ENCODE results near the gene TRMT10A. TPM values are rescaled to one million over a fixed set of nuclear protein-coding genes. Genes with fewer than 3 reads are reported as not detected.

Gene TRMT10A, protein sequence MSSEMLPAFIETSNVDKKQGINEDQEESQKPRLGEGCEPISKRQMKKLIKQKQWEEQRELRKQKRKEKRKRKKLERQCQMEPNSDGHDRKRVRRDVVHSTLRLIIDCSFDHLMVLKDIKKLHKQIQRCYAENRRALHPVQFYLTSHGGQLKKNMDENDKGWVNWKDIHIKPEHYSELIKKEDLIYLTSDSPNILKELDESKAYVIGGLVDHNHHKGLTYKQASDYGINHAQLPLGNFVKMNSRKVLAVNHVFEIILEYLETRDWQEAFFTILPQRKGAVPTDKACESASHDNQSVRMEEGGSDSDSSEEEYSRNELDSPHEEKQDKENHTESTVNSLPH
- 1 to 10 TPM; 7.2 to 8.0 TPM for total RNA-seq

DNA sequence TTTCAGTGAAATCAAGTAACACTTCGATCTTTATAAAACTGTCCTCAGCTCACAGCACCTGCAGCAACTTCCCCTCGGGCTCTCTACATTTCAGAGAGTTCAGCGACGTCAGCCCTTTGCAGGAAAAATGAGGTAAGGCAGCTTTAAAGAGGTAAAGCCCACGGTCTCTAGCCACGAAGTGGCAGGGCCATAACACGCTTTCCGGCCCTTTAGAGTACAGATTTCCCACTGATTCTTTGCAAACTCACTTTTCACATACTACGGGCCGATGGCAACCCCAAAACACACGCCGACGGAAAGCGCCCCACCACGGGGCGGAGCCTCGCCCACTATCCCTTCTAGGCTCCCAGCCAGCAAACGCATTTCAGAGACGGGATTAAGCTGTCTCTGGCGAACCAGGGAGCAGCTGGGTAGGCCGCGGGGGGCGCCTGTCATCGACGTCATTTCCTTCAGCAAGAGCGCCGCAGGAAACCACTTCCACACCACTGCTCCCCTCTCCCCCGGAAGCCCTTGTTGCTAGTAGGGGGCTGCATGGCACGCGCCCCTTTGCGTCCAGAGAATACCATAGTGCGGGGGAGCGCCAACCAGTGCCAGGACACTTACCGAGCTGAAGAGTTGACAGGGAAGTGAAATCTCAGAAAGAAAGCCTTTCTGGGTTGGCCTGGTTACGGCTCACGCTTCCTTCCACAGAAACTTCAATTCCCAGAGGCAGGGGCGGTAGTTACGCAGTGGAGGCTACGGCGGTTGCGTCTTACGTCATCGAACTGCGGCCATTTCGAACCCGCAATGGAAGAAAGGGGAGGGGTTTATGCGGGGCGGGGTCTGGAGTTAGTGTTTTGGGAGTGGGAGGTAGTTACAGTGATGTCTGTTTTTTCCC is at the start of gene TRMT10A:
Gene TRMT10A (minus strand): TSS at position 730 of the 877 bp plus-strand sequence. CDS start 4,701 bp downstream, outside the sequence.
- H3K27ac ChIP-seq: peak within 1 kb of the TSS; percentile 94 to 95
- H3K27me3 ChIP-seq (replicated peaks; ENCODE audit: insufficient read depth): no peaks in the 10 kb centered on the region
- TF ChIP-seq POLR2A (IDR thresholded peaks at IDR 0.05) (peak; percentile 37), POLR2AphosphoS5 (IDR thresholded peaks at IDR 0.05) (peak; percentile 87)
- TF ChIP-seq, protein P1, sequence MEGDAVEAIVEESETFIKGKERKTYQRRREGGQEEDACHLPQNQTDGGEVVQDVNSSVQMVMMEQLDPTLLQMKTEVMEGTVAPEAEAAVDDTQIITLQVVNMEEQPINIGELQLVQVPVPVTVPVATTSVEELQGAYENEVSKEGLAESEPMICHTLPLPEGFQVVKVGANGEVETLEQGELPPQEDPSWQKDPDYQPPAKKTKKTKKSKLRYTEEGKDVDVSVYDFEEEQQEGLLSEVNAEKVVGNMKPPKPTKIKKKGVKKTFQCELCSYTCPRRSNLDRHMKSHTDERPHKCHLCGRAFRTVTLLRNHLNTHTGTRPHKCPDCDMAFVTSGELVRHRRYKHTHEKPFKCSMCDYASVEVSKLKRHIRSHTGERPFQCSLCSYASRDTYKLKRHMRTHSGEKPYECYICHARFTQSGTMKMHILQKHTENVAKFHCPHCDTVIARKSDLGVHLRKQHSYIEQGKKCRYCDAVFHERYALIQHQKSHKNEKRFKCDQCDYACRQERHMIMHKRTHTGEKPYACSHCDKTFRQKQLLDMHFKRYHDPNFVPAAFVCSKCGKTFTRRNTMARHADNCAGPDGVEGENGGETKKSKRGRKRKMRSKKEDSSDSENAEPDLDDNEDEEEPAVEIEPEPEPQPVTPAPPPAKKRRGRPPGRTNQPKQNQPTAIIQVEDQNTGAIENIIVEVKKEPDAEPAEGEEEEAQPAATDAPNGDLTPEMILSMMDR (IDR thresholded peaks at IDR 0.05): peak in 2 of 4 experiments; percentile 29 to 34
- H3K9me3 ChIP-seq: no peaks in the 10 kb centered on the region
- H3K4me1 ChIP-seq (replicated peaks): no peaks in the 10 kb centered on the region
- WGBS: under 1% methylated on average over 48 of the region's 48 CpGs
- H3K4me3 ChIP-seq: peak within 1 kb of the TSS; percentile 53 to 68
- intact Hi-C loops (cut with DNase I): loop anchor here (2.0 to 10.0 kb wide), 3 partner anchors 241 to 385 kb away; no protein-coding TSS in a partner anchor
- no peaks in the 10 kb centered on the region for H3K36me3 ChIP-seq
- peak; percentile 97 for DNase-seq (ENCODE audit: low spot score)

DNA sequence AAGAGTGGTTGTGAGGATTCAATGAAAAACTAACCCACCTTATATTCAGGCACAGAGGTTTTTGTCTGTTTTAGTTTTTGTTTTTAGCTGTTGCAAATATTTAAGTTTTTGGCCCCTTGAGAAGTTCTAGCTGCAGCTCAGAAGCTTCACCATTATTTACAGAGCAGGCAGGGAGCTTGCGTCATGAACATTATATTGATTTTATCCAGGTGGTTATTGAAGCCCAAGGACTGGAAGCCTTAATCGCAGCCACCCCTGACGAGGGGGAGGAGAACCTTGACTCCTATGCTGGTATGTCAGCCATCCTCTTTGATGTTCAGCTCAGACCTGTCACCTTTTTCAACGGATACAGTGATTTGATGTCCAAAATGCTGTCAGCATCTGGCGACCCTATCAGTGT is 48.9 kb upstream of the TRMT10A start:
- H3K27me3 ChIP-seq (replicated peaks; ENCODE audit: insufficient read depth): no peaks in the 10 kb centered on the region

DNA sequence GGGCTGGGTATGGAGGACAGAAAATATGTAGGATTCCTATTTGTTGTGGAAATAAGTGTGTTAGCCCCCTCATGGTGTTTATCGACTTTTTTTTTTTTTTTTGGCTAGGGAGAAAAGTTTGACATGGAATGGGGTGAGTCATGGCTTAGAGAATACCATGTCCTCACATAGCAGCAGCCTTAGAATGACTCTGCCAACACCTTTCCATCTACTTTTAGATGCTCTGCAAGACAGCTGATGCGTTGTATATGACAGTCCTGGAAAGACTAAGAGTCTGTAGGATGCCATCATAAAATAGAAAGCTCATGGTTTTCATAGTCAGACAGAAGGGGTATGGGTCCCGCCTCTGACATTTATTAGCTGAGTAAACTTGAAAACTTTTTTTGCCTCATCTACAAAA is 48.4 kb upstream of the TRMT10A start:
- no peaks in the 10 kb centered on the region for H3K4me1 ChIP-seq (replicated peaks)
- TF ChIP-seq, protein P1 (IDR thresholded peaks at IDR 0.05): no peak
- no peak for TF ChIP-seq POLR2AphosphoS5 (IDR thresholded peaks at IDR 0.05)
- no peak for TF ChIP-seq POLR2A (IDR thresholded peaks at IDR 0.05)
- no peaks in the 10 kb centered on the region for H3K36me3 ChIP-seq
- intact Hi-C loops (cut with DNase I): no loop called here
- DNase-seq (ENCODE audit: low spot score): no peak
- H3K4me3 ChIP-seq: no peak overlapping the region
- H3K27ac ChIP-seq: no peak overlapping the region
- H3K27me3 ChIP-seq (replicated peaks; ENCODE audit: insufficient read depth): no peaks in the 10 kb centered on the region
- H3K9me3 ChIP-seq: no peaks in the 10 kb centered on the region
- 70% methylated on average over 3 of the region's 3 CpGs for WGBS

More for the DNA sequence above, 48.9 kb upstream of the TRMT10A start:
- TF ChIP-seq POLR2AphosphoS5 (IDR thresholded peaks at IDR 0.05) (no peak), POLR2A (IDR thresholded peaks at IDR 0.05) (no peak)
- TF ChIP-seq, protein P1 (IDR thresholded peaks at IDR 0.05): no peak
- Histone ChIP-seq H3K9me3 (no peaks in the 10 kb centered on the region), H3K4me1 (replicated peaks) (no peaks in the 10 kb centered on the region), H3K4me3 (no peak overlapping the region), H3K36me3 (no peaks in the 10 kb centered on the region), H3K27ac (no peak overlapping the region)
- intact Hi-C loops (cut with DNase I): no loop called here
- no peak for DNase-seq (ENCODE audit: low spot score)
- WGBS: 63% methylated on average over 5 of the region's 5 CpGs

DNA sequence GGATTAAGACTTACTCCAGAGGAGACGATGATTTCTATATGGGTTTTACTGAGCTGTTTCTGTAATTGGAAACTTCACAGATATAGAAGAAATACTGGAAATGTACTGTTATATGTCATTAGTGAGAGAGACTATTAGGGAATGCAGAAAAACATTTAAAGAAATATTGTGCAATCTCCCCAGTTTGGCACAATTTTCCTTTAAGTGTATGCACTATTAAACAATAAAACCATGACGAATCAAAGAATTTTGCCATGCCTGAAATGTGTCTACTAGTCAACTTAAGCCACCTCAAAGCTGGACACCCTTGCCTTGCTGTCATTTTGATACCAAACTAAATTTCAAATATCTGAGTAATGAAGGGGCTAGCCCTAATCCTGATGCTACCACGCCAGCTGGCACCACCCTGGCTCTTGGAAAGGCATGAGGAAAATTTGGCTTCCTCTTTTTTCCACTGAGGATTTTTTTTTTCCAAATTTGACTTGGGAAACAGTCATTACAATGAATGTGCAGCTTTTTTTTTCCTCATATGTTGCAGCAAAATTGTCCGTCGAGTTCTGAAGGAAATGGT is 46.9 kb upstream of the TRMT10A start:
- H3K9me3 ChIP-seq: no peaks in the 10 kb centered on the region
- intact Hi-C loops (cut with DNase I): no loop called here
- H3K27ac ChIP-seq: no peak overlapping the region
- DNase-seq (ENCODE audit: low spot score): no peak
- no peaks in the 10 kb centered on the region for H3K4me1 ChIP-seq (replicated peaks)
- 78% methylated on average over 5 of the region's 5 CpGs for WGBS
- H3K4me3 ChIP-seq: no peak overlapping the region
- no peak for TF ChIP-seq POLR2AphosphoS5 (IDR thresholded peaks at IDR 0.05)
- TF ChIP-seq, protein P1 (IDR thresholded peaks at IDR 0.05): no peak
- no peak for TF ChIP-seq POLR2A (IDR thresholded peaks at IDR 0.05)
- no peaks in the 10 kb centered on the region for H3K27me3 ChIP-seq (replicated peaks; ENCODE audit: insufficient read depth)
- H3K36me3 ChIP-seq: no peaks in the 10 kb centered on the region

Measured in prostate gland (tissue), 2 donors.